Lung (tissue), 12 donors: ENCODE data around the gene TEKT1. TPM values are rescaled to one million over a fixed set of nuclear protein-coding genes. Genes with fewer than 3 reads are reported as not detected.

Experiments used
- ATAC-seq: fragments of 200-7000 bp; cut with Tn5 transposase; one replicate; pipeline ENCODE4 v1.9.1; 2020; ENCODE audit warnings: moderate number of reproducible peaks; ENCODE audit not compliant: insufficient read depth, low FRiP score
- DNase-seq, 3 donors: peaks; one replicate each; pipeline ENCODE4 v3.0.0-alpha.2; 2013 to 2017
- H3K27ac ChIP-seq, 2 donors: one replicate each; pipeline ENCODE4 v1.5.1; 2013; ENCODE audit warnings: mild to moderate bottlenecking in 2 of 2, moderate library complexity in 2 of 2, control low read depth in 1 of 2, inconsistent platforms in 1 of 2, low read depth in 1 of 2, low read length in 1 of 2
- H3K27me3 ChIP-seq, 3 donors: one replicate each; pipeline ENCODE4 v1.5.1; 2013; ENCODE audit warnings: low read length in 2 of 3; ENCODE audit not compliant: control insufficient read depth in 3 of 3, insufficient read depth in 3 of 3
- H3K36me3 ChIP-seq, 4 donors: one replicate each; pipeline ENCODE4 v1.5.1; 2013; ENCODE audit warnings: low read length in 4 of 4, mild to moderate bottlenecking in 1 of 4, moderate library complexity in 1 of 4; ENCODE audit not compliant: control insufficient read depth in 4 of 4, insufficient read depth in 4 of 4
- H3K4me1 ChIP-seq, 5 donors: one replicate each; pipeline ENCODE4 v1.5.1; 2013; ENCODE audit warnings: low read length in 5 of 5, mild to moderate bottlenecking in 2 of 5, moderate library complexity in 1 of 5; ENCODE audit not compliant: control insufficient read depth in 5 of 5, insufficient read depth in 5 of 5
- H3K4me3 ChIP-seq: one replicate; pipeline ENCODE4 v1.5.1; 2013; ENCODE audit warnings: mild to moderate bottlenecking, control low read depth, moderate library complexity
- H3K9ac ChIP-seq, 2 donors: one replicate each; pipeline ENCODE4 v1.5.1; 2013; ENCODE audit warnings: low read length in 2 of 2, control low read depth in 1 of 2; ENCODE audit not compliant: insufficient read depth in 1 of 2
- H3K9me3 ChIP-seq, 4 donors: one replicate each; pipeline ENCODE4 v1.5.1; 2013; ENCODE audit warnings: low read length in 3 of 4, mild to moderate bottlenecking in 1 of 4, moderate library complexity in 1 of 4; ENCODE audit not compliant: control insufficient read depth in 4 of 4, insufficient read depth in 3 of 4
- whole genome bisulfite sequencing, 2 donors: extraction: QIAGEN DNeasy Blood & Tissue Kit; methylation state at CpG; one replicate each; pipeline ENCODE4 v1.1.7; 2013; 5-methylcytosine and 5-hydroxymethylcytosine counted together
- polyA plus RNA-seq, 2 donors: library from polyadenylated mRNA; stranded (reverse); fragments of 200-250 nt; gene quantifications; one replicate each; pipeline ENCODE4 v1.2.1, GENCODE V29; 2013
- total RNA-seq, 2 donors: library from RNA; depleted of rRNA in 1 of 2; stranded (reverse); fragments of >200 nt in 1 of 2; gene quantifications; one replicate each; pipeline ENCODE4 v1.2.1, GENCODE V29; 2014 to 2021
- TF ChIP-seq, protein P1 (sequence below): IDR thresholded peaks from 2 replicates; pipeline ENCODE4 v1.5.1; 2012; ENCODE audit warnings: mild to moderate bottlenecking; ENCODE audit errors: control extremely low read depth, extremely low read depth
- donor health status: control.
- donor health status: control.
- donor health status: Bipolar disorder and iron deficiency.
- donor health status: healthy.
- donor health status: DM: yes; HTN: yes; CAD: no.

Gene TEKT1
- total and polyA plus RNA-seq, 4 donors: 9.3 to 24.8 (median 14.9) TPM

DNA sequence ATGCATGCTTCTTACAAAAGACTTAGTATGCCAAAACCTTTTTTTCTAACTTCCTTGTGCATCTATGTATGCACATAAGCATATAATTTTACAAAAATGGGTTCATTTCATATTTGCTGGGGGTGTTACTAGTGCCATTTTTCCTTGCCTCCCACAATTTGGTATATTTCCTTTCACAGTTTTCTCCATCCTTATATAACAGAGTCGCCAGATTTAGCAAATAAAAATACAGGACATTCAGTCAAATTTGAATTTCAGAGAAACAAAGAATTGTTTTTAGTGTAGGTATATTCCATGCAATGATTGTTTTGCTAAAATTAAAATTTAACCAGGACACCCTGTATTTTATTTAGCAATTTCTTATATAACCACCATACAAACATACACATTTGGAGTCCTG is 59.5 kb downstream of the TEKT1 start:
- 93% methylated on average over 1 of the region's 1 CpG for WGBS, 2 donors
- TF ChIP-seq, protein P1, sequence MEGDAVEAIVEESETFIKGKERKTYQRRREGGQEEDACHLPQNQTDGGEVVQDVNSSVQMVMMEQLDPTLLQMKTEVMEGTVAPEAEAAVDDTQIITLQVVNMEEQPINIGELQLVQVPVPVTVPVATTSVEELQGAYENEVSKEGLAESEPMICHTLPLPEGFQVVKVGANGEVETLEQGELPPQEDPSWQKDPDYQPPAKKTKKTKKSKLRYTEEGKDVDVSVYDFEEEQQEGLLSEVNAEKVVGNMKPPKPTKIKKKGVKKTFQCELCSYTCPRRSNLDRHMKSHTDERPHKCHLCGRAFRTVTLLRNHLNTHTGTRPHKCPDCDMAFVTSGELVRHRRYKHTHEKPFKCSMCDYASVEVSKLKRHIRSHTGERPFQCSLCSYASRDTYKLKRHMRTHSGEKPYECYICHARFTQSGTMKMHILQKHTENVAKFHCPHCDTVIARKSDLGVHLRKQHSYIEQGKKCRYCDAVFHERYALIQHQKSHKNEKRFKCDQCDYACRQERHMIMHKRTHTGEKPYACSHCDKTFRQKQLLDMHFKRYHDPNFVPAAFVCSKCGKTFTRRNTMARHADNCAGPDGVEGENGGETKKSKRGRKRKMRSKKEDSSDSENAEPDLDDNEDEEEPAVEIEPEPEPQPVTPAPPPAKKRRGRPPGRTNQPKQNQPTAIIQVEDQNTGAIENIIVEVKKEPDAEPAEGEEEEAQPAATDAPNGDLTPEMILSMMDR: no peak
- DNase-seq (no peak), ATAC-seq (no peak)
- peaks cover 0 to 20% (median 10%) of the 10 kb centered on the region in 3 donors for H3K27me3 ChIP-seq
- H3K36me3 ChIP-seq: peaks cover 12 to 35% (median 24%) of the 10 kb centered on the region in 4 donors
- H3K9ac ChIP-seq: no peak overlapping the region
- H3K27ac ChIP-seq: no peak overlapping the region
- peaks cover 0 to 22% (median 8%) of the 10 kb centered on the region in 4 donors for H3K9me3 ChIP-seq
- no peak overlapping the region for H3K4me3 ChIP-seq
- H3K4me1 ChIP-seq: no peaks in the 10 kb centered on the region

DNA sequence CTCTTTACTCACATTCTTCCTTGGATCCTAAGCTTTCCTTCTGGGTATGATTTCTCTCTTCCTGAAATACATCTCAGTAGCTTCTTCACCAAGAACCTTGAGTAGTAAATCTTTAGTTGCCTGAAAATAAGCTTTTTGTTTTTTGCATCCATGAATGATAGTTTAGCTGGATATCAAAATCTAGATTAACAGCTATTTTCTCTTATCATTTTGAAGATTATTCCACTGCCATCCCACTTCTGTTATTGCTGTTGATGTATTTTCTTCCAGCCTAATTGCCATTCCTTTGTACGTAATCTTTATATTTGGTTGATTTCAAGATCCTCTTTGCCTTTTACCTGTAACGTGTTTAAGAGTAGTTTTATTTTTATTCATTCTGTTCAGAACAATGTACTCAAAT is 63.1 kb downstream of the TEKT1 start:
- TF ChIP-seq, protein P1: no peak
- no peak overlapping the region for H3K27ac ChIP-seq
- no peaks in the 10 kb centered on the region for H3K27me3 ChIP-seq
- peaks cover 0 to 15% (median 9%) of the 10 kb centered on the region in 4 donors for H3K9me3 ChIP-seq
- H3K36me3 ChIP-seq: peaks cover 21 to 50% (median 32%) of the 10 kb centered on the region in 4 donors
- no peaks in the 10 kb centered on the region for H3K4me1 ChIP-seq
- DNase-seq: no peak
- no peak overlapping the region for H3K9ac ChIP-seq
- ATAC-seq: no peak
- no peak overlapping the region for H3K4me3 ChIP-seq
- WGBS, 2 donors: 98 to 99% methylated on average over 2 of the region's 2 CpGs

DNA sequence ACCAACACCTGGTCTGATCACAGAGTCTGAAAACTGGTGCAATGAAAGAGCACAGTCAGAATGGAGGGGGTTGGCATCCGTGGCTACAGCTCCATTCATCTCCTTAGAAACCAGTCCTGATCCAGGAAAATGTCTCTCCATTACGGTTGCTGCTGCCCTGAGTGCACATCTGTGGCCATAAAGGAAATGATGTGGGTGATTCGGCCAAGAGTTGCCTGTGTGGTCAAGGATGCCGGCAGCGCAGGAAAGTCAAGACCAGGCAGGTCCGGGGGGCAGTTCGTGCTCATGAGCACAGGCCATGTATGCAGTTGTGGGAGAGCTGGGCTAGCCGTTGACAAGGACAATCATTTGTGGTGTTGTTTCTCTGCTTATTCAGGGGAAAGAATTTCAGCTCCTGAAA is 69.8 kb downstream of the TEKT1 start:
- H3K36me3 ChIP-seq: peaks cover 3 to 34% (median 21%) of the 10 kb centered on the region in 4 donors
- DNase-seq: no peak
- no peak overlapping the region for H3K27ac ChIP-seq

More for the DNA sequence above, 69.8 kb downstream of the TEKT1 start:
- no peaks in the 10 kb centered on the region for H3K27me3 ChIP-seq
- H3K9ac ChIP-seq: no peak overlapping the region
- 88 to 93% methylated on average over 8 of the region's 8 CpGs for WGBS, 2 donors
- no peak overlapping the region for H3K4me3 ChIP-seq
- TF ChIP-seq, protein P1: no peak
- H3K9me3 ChIP-seq: peaks cover 0 to 2% (median 1%) of the 10 kb centered on the region in 4 donors
- ATAC-seq: no peak
- peaks cover 0 to 7% (median 0%) of the 10 kb centered on the region in 5 donors for H3K4me1 ChIP-seq
